ENCODE data around the gene COL4A2. TPM values are rescaled to one million over a fixed set of nuclear protein-coding genes. Genes with fewer than 3 reads are reported as not detected.

The COL4A2 gene
- total RNA-seq, 1 experiment from 2014 or later, result 74.5 TPM

DNA sequence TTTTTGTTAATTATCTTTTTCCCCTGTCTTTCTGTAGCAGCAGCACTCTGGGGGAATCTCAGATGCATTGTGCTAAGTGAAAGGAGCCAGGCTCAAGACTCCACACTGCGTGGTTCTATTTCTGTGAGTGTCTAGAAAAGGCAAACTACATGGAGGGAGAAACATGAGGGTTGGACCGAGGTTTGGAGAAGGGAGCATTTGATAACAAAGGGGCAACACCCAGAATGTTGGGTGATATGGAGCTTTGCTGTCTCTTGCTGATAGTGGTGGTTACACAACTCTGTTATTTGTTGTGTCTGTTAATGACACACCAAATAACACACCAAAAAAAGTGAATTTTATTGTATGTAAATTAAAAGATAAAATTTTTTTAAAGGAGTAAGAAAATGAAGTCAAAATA is 107.8 kb downstream of the COL4A2 start:
- H3K4me1 ChIP-seq (ENCODE audit: insufficient read depth, low read length), result peaks cover 22% of the 10 kb centered on the region
- TF ChIP-seq EZH2 (IDR thresholded peaks at IDR 0.05; ENCODE audit: low read length, unreplicated experiment) (no peak), EZH2phosphoT487 (IDR thresholded peaks at IDR 0.05; ENCODE audit: borderline replicate concordance, low read length) (no peak)
- TF ChIP-seq, protein P1, sequence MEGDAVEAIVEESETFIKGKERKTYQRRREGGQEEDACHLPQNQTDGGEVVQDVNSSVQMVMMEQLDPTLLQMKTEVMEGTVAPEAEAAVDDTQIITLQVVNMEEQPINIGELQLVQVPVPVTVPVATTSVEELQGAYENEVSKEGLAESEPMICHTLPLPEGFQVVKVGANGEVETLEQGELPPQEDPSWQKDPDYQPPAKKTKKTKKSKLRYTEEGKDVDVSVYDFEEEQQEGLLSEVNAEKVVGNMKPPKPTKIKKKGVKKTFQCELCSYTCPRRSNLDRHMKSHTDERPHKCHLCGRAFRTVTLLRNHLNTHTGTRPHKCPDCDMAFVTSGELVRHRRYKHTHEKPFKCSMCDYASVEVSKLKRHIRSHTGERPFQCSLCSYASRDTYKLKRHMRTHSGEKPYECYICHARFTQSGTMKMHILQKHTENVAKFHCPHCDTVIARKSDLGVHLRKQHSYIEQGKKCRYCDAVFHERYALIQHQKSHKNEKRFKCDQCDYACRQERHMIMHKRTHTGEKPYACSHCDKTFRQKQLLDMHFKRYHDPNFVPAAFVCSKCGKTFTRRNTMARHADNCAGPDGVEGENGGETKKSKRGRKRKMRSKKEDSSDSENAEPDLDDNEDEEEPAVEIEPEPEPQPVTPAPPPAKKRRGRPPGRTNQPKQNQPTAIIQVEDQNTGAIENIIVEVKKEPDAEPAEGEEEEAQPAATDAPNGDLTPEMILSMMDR (conservative IDR thresholded peaks at IDR 0.05; ENCODE audit: low read depth, low read length), result no peak
- no peaks in the 10 kb centered on the region for H3K9me3 ChIP-seq (ENCODE audit: low read length)
- no peaks in the 10 kb centered on the region for H3K79me2 ChIP-seq (ENCODE audit: low read length)
- no peak overlapping the region for H3K4me2 ChIP-seq (ENCODE audit: low read length)
- POLR2A ChIA-PET (ENCODE audit: unreplicated experiment), result no interaction called here
- no peaks in the 10 kb centered on the region for H3K36me3 ChIP-seq (ENCODE audit: low read depth, low read length)
- intact Hi-C loops (cut with micrococcal nuclease), result loop anchor here (5.0 kb wide), 2 partner anchors 93 to 108 kb away; partner anchors contain the start of genes COL4A1 and COL4A2
- no peak for DNase-seq
- H3F3A ChIP-seq (ENCODE audit: low read length, unreplicated experiment), result no peaks in the 10 kb centered on the region
- H3K9ac ChIP-seq (ENCODE audit: low read length), result no peak overlapping the region
- no peak overlapping the region for H2AFZ ChIP-seq (ENCODE audit: low read length)
- no peaks in the 10 kb centered on the region for H4K20me1 ChIP-seq (ENCODE audit: low read length)
- CTCF ChIA-PET, result no interaction called here
- no peaks in the 10 kb centered on the region for H3K27me3 ChIP-seq (ENCODE audit: low read length)
- no TSS peak for BruUV-seq (replicated peaks)
- H3K9me2 ChIP-seq (replicated peaks; ENCODE audit: low read length), result no peaks in the 10 kb centered on the region
- no peak overlapping the region for H3K27ac ChIP-seq (ENCODE audit: low read length)
- ATAC-seq, result no peak
- no peak overlapping the region for H3K4me3 ChIP-seq (ENCODE audit: low read length)

DNA sequence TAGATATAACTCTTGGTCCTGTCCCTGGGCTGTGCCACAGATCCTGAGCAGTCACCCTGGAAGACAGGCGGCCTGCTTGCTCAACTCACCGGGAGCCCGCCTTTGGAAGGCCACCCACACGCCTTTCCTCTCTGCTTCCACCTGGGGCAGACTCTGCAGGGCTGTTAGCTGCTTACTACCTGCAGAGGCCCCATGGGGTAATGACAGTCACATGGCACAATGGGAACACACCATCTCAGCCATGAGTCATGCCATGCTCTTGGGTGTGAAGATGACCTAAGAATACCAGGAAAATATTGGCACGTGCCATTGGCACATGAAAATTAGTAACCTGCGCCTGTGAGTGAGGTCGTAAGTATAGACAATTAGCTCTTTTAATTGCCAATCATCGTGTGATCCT is 108.6 kb downstream of the COL4A2 start:
- H3K79me2 ChIP-seq (ENCODE audit: low read length), result no peaks in the 10 kb centered on the region
- ChIA-PET CTCF (no interaction called here), POLR2A (ENCODE audit: unreplicated experiment) (no interaction called here)
- H3K27me3 ChIP-seq (ENCODE audit: low read length), result no peaks in the 10 kb centered on the region
- H3K36me3 ChIP-seq (ENCODE audit: low read depth, low read length), result no peaks in the 10 kb centered on the region
- H3F3A ChIP-seq (ENCODE audit: low read length, unreplicated experiment), result no peaks in the 10 kb centered on the region
- H3K9me2 ChIP-seq (replicated peaks; ENCODE audit: low read length), result no peaks in the 10 kb centered on the region
- H3K9ac ChIP-seq (ENCODE audit: low read length), result no peak overlapping the region
- intact Hi-C loops (cut with micrococcal nuclease), result no loop called here
- H3K4me2 ChIP-seq (ENCODE audit: low read length), result no peak overlapping the region
- BruUV-seq (replicated peaks), result no TSS peak
- H3K27ac ChIP-seq (ENCODE audit: low read length), result no peak overlapping the region
- H3K9me3 ChIP-seq (ENCODE audit: low read length), result no peaks in the 10 kb centered on the region
- H2AFZ ChIP-seq (ENCODE audit: low read length), result no peak overlapping the region
- no peaks in the 10 kb centered on the region for H4K20me1 ChIP-seq (ENCODE audit: low read length)
- TF ChIP-seq EZH2phosphoT487 (IDR thresholded peaks at IDR 0.05; ENCODE audit: borderline replicate concordance, low read length) (no peak), EZH2 (IDR thresholded peaks at IDR 0.05; ENCODE audit: low read length, unreplicated experiment) (no peak)
- TF ChIP-seq, protein P1 (conservative IDR thresholded peaks at IDR 0.05; ENCODE audit: low read depth, low read length), result 0 out of 2 replicates have a peak, but pooled peaks have one; percentile 21
- ATAC-seq, result no peak
- no peak overlapping the region for H3K4me3 ChIP-seq (ENCODE audit: low read length)
- peak; percentile 38 for DNase-seq
- H3K4me1 ChIP-seq (ENCODE audit: insufficient read depth, low read length), result peaks cover 15% of the 10 kb centered on the region

DNA sequence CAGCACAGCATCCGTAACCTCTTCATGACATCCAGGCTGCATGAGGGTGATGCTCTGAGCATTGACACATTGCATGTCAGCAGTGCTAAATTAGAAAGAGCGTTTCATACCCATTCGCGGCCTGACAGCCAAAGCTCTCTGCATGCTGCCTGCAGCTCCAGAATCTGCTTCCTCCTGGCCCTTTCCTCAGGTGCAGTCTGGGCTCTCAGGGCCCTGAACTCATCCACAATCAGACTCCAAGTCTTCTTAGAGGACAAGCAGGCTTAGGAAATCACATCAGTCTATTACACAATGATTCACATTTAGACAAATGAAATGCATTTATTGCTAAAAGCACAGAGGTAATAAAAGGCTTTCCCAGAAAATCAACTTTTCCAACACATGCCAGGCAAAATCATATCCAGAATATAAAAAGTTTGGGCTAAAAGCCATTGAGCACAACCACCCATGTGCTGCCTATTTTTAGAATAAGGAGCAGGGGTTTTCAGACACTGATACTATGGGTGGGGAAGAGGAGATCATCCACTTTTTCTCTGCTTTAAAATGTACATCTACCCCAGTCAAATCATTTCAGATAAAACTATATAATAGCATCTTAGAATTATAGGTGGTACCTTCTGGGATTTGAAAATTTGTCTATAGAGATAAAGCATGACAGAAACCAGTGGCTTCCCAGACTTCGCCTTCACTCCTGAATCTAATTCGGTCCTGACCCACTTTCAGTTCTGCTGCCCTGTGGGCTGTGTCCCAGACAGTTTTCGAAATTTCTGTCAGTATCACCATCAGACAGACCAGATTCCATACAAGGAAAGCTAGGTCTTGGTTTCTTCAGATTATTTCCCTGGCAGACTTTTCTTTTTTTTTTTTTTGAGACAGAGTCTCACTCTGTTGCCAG is 109.3 kb downstream of the COL4A2 start:
- no peaks in the 10 kb centered on the region for H4K20me1 ChIP-seq (ENCODE audit: low read length)
- H3K4me3 ChIP-seq (ENCODE audit: low read length), result no peak overlapping the region
- TF ChIP-seq EZH2 (IDR thresholded peaks at IDR 0.05; ENCODE audit: low read length, unreplicated experiment), result no peak
- ChIA-PET CTCF (no interaction called here), POLR2A (ENCODE audit: unreplicated experiment) (no interaction called here)
- intact Hi-C loops (cut with micrococcal nuclease), result no loop called here
- H3K9me2 ChIP-seq (replicated peaks; ENCODE audit: low read length), result no peaks in the 10 kb centered on the region
- ATAC-seq (no peak), DNase-seq (no peak)
- no peak overlapping the region for H3K4me2 ChIP-seq (ENCODE audit: low read length)
- no peak overlapping the region for H3K9ac ChIP-seq (ENCODE audit: low read length)
- no peaks in the 10 kb centered on the region for H3F3A ChIP-seq (ENCODE audit: low read length, unreplicated experiment)
- no peaks in the 10 kb centered on the region for H3K27me3 ChIP-seq (ENCODE audit: low read length)
- no peak overlapping the region for H3K27ac ChIP-seq (ENCODE audit: low read length)
- no peaks in the 10 kb centered on the region for H3K79me2 ChIP-seq (ENCODE audit: low read length)
- peaks cover 14% of the 10 kb centered on the region for H3K4me1 ChIP-seq (ENCODE audit: insufficient read depth, low read length)
- no peaks in the 10 kb centered on the region for H3K36me3 ChIP-seq (ENCODE audit: low read depth, low read length)
- H3K9me3 ChIP-seq (ENCODE audit: low read length), result no peaks in the 10 kb centered on the region
- BruUV-seq (replicated peaks), result no TSS peak
- no peak overlapping the region for H2AFZ ChIP-seq (ENCODE audit: low read length)
